Measurements from ENCODE around the gene RPS6KC1. TPM values are rescaled to one million over a fixed set of nuclear protein-coding genes. Genes with fewer than 3 reads are reported as not detected.

RPS6KC1 gene
- total and polyA plus RNA-seq, 9 of the 15 experiments (the other 6 are each of a cell fraction or from before 2014, with no cell fraction given) = 4.3 to 34.6 (median 20.9) TPM

DNA sequence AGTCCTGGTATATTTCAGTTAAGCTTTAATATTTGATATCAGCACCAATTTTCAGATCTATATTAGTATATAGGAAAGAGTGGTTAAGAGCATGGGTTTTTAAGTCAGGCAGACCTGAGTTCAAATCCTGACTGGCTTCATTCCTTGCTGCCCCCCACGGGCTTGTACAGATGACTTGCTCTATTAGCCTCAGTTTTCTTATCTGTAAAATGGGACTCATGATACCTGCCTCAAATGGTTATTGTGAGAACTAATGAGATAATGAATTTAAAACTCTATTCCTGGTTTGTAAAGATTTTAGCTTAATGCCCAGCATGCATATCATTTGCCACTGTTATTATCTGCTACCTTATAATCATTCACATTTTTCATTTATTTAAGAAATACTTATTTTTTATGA is 264.5 kb downstream of the RPS6KC1 start:
- peaks cover 5 to 12% of the 10 kb centered on the region in 2 experiments; a peak in 3 of 5 replicates for H3K27me3 ChIP-seq (ENCODE audit: control insufficient read depth in 2 of 2, insufficient read depth in 2 of 2, low read length in 2 of 2)
- no peaks in the 10 kb centered on the region for H3K79me2 ChIP-seq (ENCODE audit: control insufficient read depth, insufficient read depth, low read length)
- H3K4me2 ChIP-seq (ENCODE audit: insufficient read depth, low read length) = no peak overlapping the region
- H3K4me3 ChIP-seq = no peak overlapping the region
- no TSS peak for BruUV-seq (replicated peaks)
- H3K27ac ChIP-seq (ENCODE audit: extremely low read depth, low read depth, low read length) = no peak overlapping the region
- ChIA-PET CTCF (ENCODE audit: low intra/inter-chr PET ratio) (no interaction called here), POLR2A (interaction anchor here (0.5 kb wide), 1 partner anchor 270 kb away, joined by 3 read pairs; no protein-coding TSS in a partner anchor)
- FAIRE-seq (no peak), ATAC-seq (no peak), DNase-seq (ENCODE audit: extremely low read depth in 1 of 4, low spot score in 3 of 4) (no peak)
- no peaks in the 10 kb centered on the region for H3K4me1 ChIP-seq (replicated peaks in 1 of 2; ENCODE audit: control insufficient read depth in 2 of 2, insufficient read depth in 2 of 2, low read length in 2 of 2)
- TF ChIP-seq, protein P1, sequence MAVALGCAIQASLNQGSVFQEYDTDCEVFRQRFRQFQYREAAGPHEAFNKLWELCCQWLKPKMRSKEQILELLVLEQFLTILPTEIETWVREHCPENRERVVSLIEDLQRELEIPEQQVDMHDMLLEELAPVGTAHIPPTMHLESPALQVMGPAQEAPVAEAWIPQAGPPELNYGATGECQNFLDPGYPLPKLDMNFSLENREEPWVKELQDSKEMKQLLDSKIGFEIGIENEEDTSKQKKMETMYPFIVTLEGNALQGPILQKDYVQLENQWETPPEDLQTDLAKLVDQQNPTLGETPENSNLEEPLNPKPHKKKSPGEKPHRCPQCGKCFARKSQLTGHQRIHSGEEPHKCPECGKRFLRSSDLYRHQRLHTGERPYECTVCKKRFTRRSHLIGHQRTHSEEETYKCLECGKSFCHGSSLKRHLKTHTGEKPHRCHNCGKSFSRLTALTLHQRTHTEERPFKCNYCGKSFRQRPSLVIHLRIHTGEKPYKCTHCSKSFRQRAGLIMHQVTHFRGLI (CRISPR knock-in tag; IDR thresholded peaks at IDR 0.05) = no peak
- no peak for TF ChIP-seq ZNF644 (tag; IDR thresholded peaks at IDR 0.05; ENCODE audit: low read depth)
- TF ChIP-seq BCOR (IDR thresholded peaks at IDR 0.05) = peak; percentile 53; the same call in 1 of the 2 replicates
- no peak for TF ChIP-seq NONO (IDR thresholded peaks at IDR 0.05; ENCODE audit: low read depth in 2 of 2, low read length in 1 of 2)
- TF ChIP-seq KDM1A (IDR thresholded peaks at IDR 0.05) = peak in 1 of 2 experiments; percentile 34; a peak in 1 of 4 replicates
- TF ChIP-seq ZNF224 (CRISPR knock-in tag; IDR thresholded peaks at IDR 0.05) = no peak
- no peak for TF ChIP-seq ATF1 (CRISPR knock-in tag; IDR thresholded peaks at IDR 0.05)
- TF ChIP-seq ATF1 (tag; IDR thresholded peaks at IDR 0.05) = no peak
- no peak for TF ChIP-seq ZFP1 (CRISPR knock-in tag; IDR thresholded peaks at IDR 0.05)
- no peak for TF ChIP-seq POLR2A (conservative IDR thresholded peaks at IDR 0.05)
- peak; percentile 97 for TF ChIP-seq RBM25 (IDR thresholded peaks at IDR 0.05; ENCODE audit: low read depth, low read length, severe bottlenecking)
- intact Hi-C loops (cut with micrococcal nuclease) (no loop called here), in situ Hi-C loops (cut with MboI) (no loop called here)
- 0% methylated on average over 1 of the region's 1 CpG for WGBS (ENCODE audit: insufficient coverage, low coverage, missing lambda C conversion rate)
- no peak overlapping the region for H2AFZ ChIP-seq (ENCODE audit: low read depth, low read length)
- no peaks in the 10 kb centered on the region for H4K20me1 ChIP-seq (replicated peaks; ENCODE audit: control insufficient read depth, insufficient read depth, low read length)
- H3K9me1 ChIP-seq (ENCODE audit: control insufficient read depth, insufficient read depth, low read length) = no peaks in the 10 kb centered on the region
- H3K9me3 ChIP-seq (replicated peaks; ENCODE audit: control insufficient read depth, insufficient read depth, low read depth, low read length) = no peaks in the 10 kb centered on the region
- H3K9ac ChIP-seq (ENCODE audit: insufficient read depth in 1 of 2, low read depth in 2 of 2, low read length in 2 of 2) = no peak overlapping the region
- no peaks in the 10 kb centered on the region for H3K36me3 ChIP-seq (ENCODE audit: control insufficient read depth, insufficient read depth, low read length)

All from K562 (cell line).